K562 (cell line): Measurements from ENCODE around the gene GRWD1. TPM values are rescaled to one million over a fixed set of nuclear protein-coding genes. Genes with fewer than 3 reads are reported as not detected.
A peak's percentile ranks its signal among the peaks of the same experiment; 100 is the strongest.

Experiments
- ATF1 ChIP-seq, 2 experiments: fragments of 450-650 bp in 1 of 2; IDR thresholded peaks; 2 replicates each; pipeline ENCODE4 v1.6.1; 2016; ENCODE audit warnings: missing compliant biosample characterization in 1 of 2, missing genetic modification characterization in 1 of 2
- ATF7 ChIP-seq: fragments of 450-650 bp; IDR thresholded peaks from 2 replicates; pipeline ENCODE4 v1.7.1; 2014; ENCODE audit warnings: mild to moderate bottlenecking, moderate library complexity
- CCAR2 ChIP-seq: fragments of 200-400 bp; formaldehyde crosslinking; IDR thresholded peaks from 2 replicates; pipeline ENCODE4 v1.6.1; 2017; ENCODE audit warnings: mild to moderate bottlenecking, low read depth, low read length
- FOSL1 ChIP-seq: fragments of 200-800 bp; sonication (Bioruptor generic); conservative IDR thresholded peaks from 2 replicates; pipeline ENCODE4 v1.6.1; 2016; ENCODE audit warnings: missing genetic modification characterization, missing compliant biosample characterization
- FOXM1 ChIP-seq, 2 experiments: fragments of 450-650 bp in 1 of 2; sonication (generic) in 1 of 2; formaldehyde crosslinking in 1 of 2; IDR thresholded peaks; 2 replicates each; pipeline versions ENCODE4 v1.6.1 to v1.9.0; 2017 to 2022; ENCODE audit warnings: low read depth in 2 of 2, mild to moderate bottlenecking in 2 of 2, missing genetic modification reagents in 1 of 2, moderate library complexity in 1 of 2
- MXI1 ChIP-seq: IDR thresholded peaks from 2 replicates; pipeline ENCODE4 v1.6.1; 2011; ENCODE audit warnings: low read depth, mild to moderate bottlenecking, improper control_type of control experiment, low read length
- NCOA6 ChIP-seq: fragments of 450-650 bp; IDR thresholded peaks from 2 replicates; pipeline ENCODE4 v1.6.1; 2017; ENCODE audit warnings: mild to moderate bottlenecking
- PCBP1 ChIP-seq: fragments of 200-400 bp; formaldehyde crosslinking; IDR thresholded peaks from 2 replicates; pipeline ENCODE4 v1.6.1; 2018; ENCODE audit warnings: mild to moderate bottlenecking, low read depth, low read length; ENCODE audit not compliant: poor library complexity, severe bottlenecking
- PRMT5 ChIP-seq: sonication (generic); formaldehyde crosslinking; IDR thresholded peaks from 2 replicates; pipeline ENCODE4 v1.5.0; 2020; ENCODE audit warnings: missing genetic modification reagents
- RBFOX2 ChIP-seq: fragments of 200-400 bp; formaldehyde crosslinking; IDR thresholded peaks from 2 replicates; pipeline ENCODE4 v1.6.1; 2017; ENCODE audit warnings: low read depth, mild to moderate bottlenecking, low read length, moderate library complexity
- SRF ChIP-seq, 2 experiments: fragments of 250-450, 450-650 bp in 1 of 2; sonication (Bioruptor Pico) in 1 of 2; sonication (generic) in 1 of 2; formaldehyde crosslinking; IDR thresholded peaks; 2 replicates each; pipeline versions ENCODE4 v1.5.0 to v1.5.1; 2020 to 2022; ENCODE audit warnings: mild to moderate bottlenecking in 1 of 2, missing genetic modification reagents in 1 of 2
- TAF15 ChIP-seq: fragments of 200-400 bp; formaldehyde crosslinking; IDR thresholded peaks from 2 replicates; pipeline ENCODE4 v1.6.1; 2017; ENCODE audit warnings: mild to moderate bottlenecking, low read depth, low read length, moderate library complexity
- THAP7 ChIP-seq: fragments of 250-450 bp; sonication (Bioruptor Pico); IDR thresholded peaks from 2 replicates; pipeline ENCODE4 v1.5.0; 2021
- U2AF2 ChIP-seq: fragments of 200-400 bp; formaldehyde crosslinking; optimal IDR thresholded peaks from 2 replicates; pipeline ENCODE3; 2017; ENCODE audit warnings: low read depth, mild to moderate bottlenecking, low read length
- XRCC4 ChIP-seq: IDR thresholded peaks from one replicate; pipeline ENCODE4 v1.6.1; 2011; ENCODE audit not compliant: insufficient read depth, insufficient read length; ENCODE audit errors: extremely low read depth
- ZNF239 ChIP-seq: fragments of 250-450 bp; sonication (Bioruptor Pico); IDR thresholded peaks from 2 replicates; pipeline ENCODE4 v1.4.0; 2020; ENCODE audit warnings: mild to moderate bottlenecking
- ZNF316 ChIP-seq: fragments of 450-650 bp; IDR thresholded peaks from 2 replicates; pipeline ENCODE4 v1.6.1; 2016
- ZNF609 ChIP-seq: sonication (generic); formaldehyde crosslinking; IDR thresholded peaks from 2 replicates; pipeline ENCODE4 v1.8.1; 2023; ENCODE audit warnings: missing genetic modification reagents, mild to moderate bottlenecking, borderline replicate concordance
- polyA plus RNA-seq, 8 experiments: library from polyadenylated mRNA; depleted of rRNA in 4 of 8; stranded (reverse) in 5 of 8; unstranded in 3 of 8; fragments of >200 nt; fragmentation: Nextera tagmentation in 2 of 8; fragmentation: Illumina TruSeq in 1 of 8; extraction: Ambion mirVana in 2 of 8; extraction: Trizol in 1 of 8; gene quantifications; 2 replicates each; pipeline versions ENCODE4 v1.2.1 to v1.2.3, GENCODE V29; 2011 to 2014; ENCODE audit warnings: inconsistent platforms in 1 of 8, missing spikeins in 1 of 8
- total RNA-seq, 7 experiments: library from RNA; depleted of rRNA in 6 of 7; stranded (reverse); fragments of >200 nt in 6 of 7; fragmentation: Illumina TruSeq in 2 of 7; extraction: Trizol in 2 of 7; gene quantifications; 2 replicates each; pipeline versions ENCODE4 v1.2.1 to v1.2.3, GENCODE V29; 2011 to 2021; ENCODE audit warnings: low replicate concordance in 1 of 7
- TF ChIP-seq, protein P1 (sequence below), 2 experiments: fragments of 450-650 bp; IDR thresholded peaks; 2 replicates each; pipeline ENCODE4 v1.6.1; 2016
- TF ChIP-seq, protein P2 (sequence below): sonication (generic); formaldehyde crosslinking; IDR thresholded peaks from 2 replicates; pipeline ENCODE4 v1.8.0; 2022; ENCODE audit warnings: mild to moderate bottlenecking, missing genetic modification reagents
- TF ChIP-seq, protein P3 (sequence below): IDR thresholded peaks from 3 replicates; pipeline ENCODE4 v1.6.1; 2011; ENCODE audit warnings: borderline replicate concordance, mild to moderate bottlenecking; ENCODE audit not compliant: insufficient read length, insufficient read depth

Gene GRWD1
- total and polyA plus RNA-seq, 9 of the 15 experiments (the other 6 are each of a cell fraction or from before 2014, with no cell fraction given) = 1.5 to 87.2 (median 24.5) TPM

DNA sequence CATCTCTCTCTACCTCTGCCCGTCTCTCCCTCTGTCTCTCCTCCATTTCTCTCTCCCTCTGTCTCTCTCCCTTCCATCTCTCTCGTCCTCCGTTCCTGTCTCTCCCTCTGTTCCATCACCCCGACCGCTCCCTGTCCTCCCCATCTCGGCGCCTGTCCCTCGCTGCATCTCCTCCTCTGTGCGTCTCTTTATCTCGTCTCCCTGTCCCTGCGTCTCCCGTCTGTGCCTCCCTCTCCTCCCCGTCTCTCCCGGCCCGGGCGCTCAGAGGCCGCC, 47.7 kb upstream of the GRWD1 start (continued):
- no peak for TF ChIP-seq PCBP1
- TF ChIP-seq MXI1 = no peak
- TF ChIP-seq CCAR2 = no peak
- no peak for TF ChIP-seq THAP7 (CRISPR knock-in tag)
- TF ChIP-seq FOSL1 (tag) = 0 out of 2 replicates have a peak, but pooled peaks have one; percentile 19
- TF ChIP-seq SRF (CRISPR knock-in tag; IDR thresholded peaks at IDR 0.05) = no peak
- TF ChIP-seq PRMT5 (CRISPR knock-in tag) = no peak
- TF ChIP-seq ATF7 = no peak
- TF ChIP-seq FOXM1 (IDR thresholded peaks at IDR 0.05; ENCODE audit: low read depth) = no peak
- no peak for TF ChIP-seq FOXM1 (CRISPR knock-in tag; IDR thresholded peaks at IDR 0.05; ENCODE audit: low read depth)
- no peak for TF ChIP-seq ATF1 (CRISPR knock-in tag; IDR thresholded peaks at IDR 0.05)
- 0 out of 2 replicates have a peak, but pooled peaks have one; percentile 25 for TF ChIP-seq ATF1 (tag; IDR thresholded peaks at IDR 0.05)
- TF ChIP-seq, protein P1, sequence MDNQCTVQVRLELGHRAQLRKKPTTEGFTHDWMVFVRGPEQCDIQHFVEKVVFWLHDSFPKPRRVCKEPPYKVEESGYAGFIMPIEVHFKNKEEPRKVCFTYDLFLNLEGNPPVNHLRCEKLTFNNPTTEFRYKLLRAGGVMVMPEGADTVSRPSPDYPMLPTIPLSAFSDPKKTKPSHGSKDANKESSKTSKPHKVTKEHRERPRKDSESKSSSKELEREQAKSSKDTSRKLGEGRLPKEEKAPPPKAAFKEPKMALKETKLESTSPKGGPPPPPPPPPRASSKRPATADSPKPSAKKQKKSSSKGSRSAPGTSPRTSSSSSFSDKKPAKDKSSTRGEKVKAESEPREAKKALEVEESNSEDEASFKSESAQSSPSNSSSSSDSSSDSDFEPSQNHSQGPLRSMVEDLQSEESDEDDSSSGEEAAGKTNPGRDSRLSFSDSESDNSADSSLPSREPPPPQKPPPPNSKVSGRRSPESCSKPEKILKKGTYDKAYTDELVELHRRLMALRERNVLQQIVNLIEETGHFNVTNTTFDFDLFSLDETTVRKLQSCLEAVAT (IDR thresholded peaks at IDR 0.05) = peak in 1 of 2 experiments; percentile 1; a peak in 1 of 4 replicates
- no peak for TF ChIP-seq ZNF239 (CRISPR knock-in tag)
- TF ChIP-seq ZNF609 = no peak
- TF ChIP-seq ZNF316 = no peak
- no peak for TF ChIP-seq U2AF2
- TF ChIP-seq TAF15 = no peak
- peak; percentile 60; the same call in 1 of the 2 replicates for TF ChIP-seq NCOA6
- TF ChIP-seq, protein P2, sequence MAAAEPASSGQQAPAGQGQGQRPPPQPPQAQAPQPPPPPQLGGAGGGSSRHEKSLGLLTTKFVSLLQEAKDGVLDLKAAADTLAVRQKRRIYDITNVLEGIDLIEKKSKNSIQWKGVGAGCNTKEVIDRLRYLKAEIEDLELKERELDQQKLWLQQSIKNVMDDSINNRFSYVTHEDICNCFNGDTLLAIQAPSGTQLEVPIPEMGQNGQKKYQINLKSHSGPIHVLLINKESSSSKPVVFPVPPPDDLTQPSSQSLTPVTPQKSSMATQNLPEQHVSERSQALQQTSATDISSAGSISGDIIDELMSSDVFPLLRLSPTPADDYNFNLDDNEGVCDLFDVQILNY (CRISPR knock-in tag) = no peak
- TF ChIP-seq RBFOX2 = peak; percentile 56
- TF ChIP-seq, protein P3, sequence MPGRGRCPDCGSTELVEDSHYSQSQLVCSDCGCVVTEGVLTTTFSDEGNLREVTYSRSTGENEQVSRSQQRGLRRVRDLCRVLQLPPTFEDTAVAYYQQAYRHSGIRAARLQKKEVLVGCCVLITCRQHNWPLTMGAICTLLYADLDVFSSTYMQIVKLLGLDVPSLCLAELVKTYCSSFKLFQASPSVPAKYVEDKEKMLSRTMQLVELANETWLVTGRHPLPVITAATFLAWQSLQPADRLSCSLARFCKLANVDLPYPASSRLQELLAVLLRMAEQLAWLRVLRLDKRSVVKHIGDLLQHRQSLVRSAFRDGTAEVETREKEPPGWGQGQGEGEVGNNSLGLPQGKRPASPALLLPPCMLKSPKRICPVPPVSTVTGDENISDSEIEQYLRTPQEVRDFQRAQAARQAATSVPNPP = no peak
- TF ChIP-seq XRCC4 = no peak
